Fibroblast of skin of right biceps (primary cell): ENCODE data around the gene DPH1.

Source experiments
- DNase-seq: peaks from one replicate; pipeline ENCODE4 v3.0.0-alpha.2; 2013

The DPH1 gene

DNA sequence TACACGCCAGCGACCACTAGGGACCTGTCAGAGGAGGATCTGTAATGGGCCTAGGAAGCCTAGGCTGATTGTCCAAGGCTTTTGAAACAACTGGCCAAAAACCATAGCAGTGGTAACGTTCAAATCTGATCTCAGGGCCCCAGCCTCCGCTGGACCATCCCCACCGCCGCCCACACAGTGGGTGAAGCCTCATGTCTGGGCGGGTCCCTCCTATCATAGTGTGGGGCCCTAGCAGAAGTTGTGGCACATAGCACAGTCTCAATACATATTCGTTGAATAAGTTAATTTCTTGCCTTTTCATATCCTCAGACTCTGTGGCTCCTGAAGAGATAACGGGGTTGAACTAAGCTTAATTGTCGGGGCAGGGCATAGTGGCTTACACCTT lies 818 bp downstream of the DPH1 start:
- no peak for DNase-seq

DNA sequence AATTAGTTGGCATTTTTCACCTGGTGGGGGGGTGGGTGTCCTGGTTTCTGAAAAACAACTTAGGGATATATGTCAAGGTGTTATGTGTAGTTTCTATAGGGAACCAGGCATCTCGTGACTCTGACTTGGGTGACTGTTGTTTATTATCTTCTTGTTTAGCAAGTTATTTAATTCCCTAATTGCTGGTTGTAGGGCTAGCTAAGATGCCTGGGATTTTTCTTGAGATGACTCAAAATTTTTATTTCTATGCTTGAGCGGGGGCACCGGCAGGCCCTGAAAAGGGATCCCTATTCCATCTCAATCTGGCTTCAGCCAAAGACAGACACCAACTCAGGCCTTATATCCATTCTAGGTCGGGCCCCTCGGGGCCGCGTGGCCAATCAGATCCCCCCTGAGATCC lies 3.2 kb downstream of the DPH1 start:
- peak; percentile 56 for DNase-seq

DNA sequence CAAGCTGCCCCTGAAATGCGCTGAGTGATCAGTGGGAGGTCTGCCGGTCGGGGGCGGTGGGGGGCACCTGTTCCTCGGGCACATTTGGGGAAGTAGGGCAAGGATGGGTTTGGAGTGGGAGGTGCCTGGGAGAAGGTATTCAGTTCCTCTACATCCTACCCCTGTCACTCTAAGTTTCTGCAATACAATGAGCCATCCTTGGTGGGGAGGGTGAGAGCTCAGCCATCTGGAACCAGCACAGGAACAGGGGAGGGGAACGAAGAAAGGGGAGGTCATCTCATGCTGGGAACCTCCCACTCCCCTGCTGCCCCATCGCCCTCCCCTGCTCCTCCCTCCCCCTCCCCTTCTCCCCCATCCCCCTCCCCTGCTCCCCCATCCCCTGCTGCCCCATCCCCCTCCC lies 4.2 kb downstream of the DPH1 start:
- peak; percentile 89 for DNase-seq

DNA sequence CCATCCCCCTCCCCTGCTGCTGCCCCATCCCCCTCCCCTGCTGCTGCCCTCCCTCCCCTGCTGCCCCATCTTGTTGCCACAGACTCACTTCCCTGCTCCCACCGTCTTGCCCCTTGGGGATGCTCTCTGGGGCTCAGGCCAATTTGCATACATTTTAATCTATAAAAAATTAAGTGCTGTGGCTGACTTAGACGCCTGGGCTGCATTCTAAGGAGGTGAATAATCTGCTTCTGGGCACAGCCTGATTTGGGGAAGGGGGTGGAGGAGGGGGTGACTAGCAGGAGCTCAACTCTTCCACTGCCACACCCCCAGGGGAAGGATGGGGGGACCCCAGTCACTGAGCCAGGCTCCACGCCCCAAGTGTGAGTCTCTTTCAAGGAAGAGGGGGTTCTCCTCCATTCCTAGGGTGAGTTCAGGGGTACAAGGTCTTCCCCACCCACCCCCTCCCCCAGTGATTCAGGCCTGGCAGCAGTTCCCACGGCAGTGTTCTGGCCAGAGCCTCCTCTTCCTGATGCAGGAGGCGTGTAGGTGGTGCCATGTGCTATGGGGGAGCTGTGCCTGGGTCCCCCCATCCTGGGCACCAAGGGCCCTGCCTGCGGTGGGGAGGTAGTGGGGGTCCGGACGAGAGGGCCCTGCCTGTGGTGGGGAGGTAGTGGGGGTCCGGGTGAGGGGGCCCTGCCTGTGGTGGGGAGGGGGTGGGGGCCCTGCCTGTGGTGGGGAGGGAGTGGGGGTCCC lies 5.0 kb downstream of the DPH1 start:
- DNase-seq: peak; percentile 99

DNA sequence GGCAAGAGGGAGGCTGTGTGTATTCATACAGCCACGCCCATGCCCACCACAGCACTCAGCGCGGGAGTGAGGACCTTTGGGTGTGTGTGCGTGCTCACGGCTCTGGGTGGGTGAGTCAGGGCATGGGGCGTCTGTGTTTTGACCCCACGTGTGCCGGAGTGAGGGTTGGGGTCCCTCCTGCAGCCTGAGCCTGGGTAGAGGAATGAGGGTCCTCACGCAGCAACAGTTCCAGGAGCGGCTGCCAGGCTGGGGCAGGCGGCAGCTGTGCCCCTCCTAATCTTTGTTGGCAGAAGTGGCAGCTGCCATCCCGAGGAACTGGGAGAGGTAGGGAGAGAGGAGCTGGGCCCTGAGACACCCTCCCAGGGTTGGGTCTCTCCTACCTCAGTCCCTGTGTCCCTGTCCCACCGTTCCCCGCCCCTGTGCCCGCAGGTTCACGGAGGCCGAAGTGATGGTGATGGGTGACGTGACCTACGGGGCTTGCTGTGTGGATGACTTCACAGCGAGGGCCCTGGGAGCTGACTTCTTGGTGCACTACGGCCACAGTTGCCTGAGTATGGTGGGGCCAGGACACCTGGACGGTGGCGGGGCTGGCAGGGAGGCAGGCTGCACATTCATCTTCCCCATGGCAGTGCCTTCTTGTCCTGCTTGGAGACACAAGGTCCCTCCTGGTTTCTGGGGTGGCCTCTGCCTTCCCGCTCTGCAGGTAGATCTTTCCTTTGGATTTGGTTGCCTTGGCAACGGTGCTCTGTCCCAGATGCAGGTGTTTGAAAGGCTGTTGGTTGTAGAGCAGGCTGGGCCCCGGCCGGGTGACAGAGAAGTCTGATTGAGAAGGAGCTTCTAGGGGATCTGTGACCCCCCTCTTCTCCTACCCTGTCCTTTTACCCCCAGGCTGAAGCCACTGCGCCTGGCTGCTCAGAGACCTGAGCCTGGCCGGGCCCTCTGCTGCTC lies 5.9 kb downstream of the DPH1 start:
- no peak for DNase-seq

DNA sequence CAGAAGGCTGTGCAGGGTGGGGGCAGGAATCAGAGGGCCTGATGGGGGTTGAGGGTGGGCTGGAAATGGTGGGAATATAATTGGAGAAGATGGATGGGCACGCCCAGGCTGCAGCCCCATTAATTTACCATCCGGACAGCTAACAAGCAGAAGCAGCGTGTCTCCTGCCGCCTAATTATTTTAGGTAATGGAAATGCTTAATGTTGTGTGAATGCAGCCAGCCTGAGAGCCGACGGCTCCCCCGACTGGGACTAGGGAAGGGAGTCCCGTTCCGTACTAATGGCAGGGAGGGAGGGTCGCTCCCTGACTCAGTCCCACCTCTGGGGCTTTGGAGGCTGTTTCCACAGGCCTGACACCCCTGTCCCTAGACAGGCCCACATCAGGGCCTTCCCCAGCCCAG lies 7.2 kb downstream of the DPH1 start:
- no peak for DNase-seq

DNA sequence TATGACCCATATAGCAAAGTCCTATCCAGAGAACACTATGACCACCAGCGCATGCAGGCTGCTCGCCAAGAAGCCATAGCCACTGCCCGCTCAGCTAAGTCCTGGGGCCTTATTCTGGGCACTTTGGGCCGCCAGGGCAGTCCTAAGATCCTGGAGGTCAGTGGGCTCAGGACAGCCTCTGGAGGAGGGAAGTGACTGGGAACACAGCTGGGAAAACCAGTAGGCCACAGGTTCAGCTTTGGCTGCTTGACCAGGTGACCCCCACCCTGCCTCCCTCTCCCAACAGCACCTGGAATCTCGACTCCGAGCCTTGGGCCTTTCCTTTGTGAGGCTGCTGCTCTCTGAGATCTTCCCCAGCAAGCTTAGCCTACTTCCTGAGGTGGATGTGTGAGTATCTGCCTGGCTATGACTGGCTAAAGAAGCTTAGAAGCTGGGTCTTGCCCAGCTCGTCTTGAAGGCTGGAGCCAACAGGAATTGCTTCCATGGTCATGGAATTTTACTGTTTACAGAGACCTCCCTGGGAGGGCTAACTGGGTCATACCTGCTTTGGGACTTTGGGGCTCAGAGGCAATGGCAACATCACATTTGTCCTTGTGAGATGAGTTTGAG lies 10.4 kb downstream of the DPH1 start:
- no peak for DNase-seq

DNA sequence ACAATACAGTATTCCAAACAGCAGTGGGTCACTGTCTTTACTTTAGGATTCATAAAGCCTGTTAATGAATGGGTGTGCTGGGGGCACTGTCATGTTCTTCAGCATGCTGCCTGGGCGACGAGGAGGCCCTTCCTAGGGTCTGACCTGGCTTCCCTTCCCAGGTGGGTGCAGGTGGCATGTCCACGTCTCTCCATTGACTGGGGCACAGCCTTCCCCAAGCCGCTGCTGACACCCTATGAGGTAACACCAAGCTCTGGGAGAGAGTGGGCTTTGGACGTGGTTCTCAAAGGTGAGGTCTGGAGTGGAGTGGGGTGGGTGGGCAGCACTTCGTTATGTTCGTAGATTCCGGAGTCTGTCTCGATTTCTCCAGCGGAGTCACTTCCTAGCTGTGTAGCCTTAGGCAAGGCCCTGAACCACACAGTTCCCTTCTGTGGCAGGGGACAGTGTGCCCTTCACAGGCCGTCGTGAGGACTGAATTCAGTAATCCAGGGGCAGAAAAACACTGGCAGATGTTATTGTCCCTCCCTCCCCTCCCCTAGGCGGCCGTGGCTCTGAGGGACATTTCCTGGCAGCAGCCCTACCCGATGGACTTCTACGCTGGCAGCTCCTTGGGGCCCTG lies 11.1 kb downstream of the DPH1 start:
- no peak for DNase-seq

DNA sequence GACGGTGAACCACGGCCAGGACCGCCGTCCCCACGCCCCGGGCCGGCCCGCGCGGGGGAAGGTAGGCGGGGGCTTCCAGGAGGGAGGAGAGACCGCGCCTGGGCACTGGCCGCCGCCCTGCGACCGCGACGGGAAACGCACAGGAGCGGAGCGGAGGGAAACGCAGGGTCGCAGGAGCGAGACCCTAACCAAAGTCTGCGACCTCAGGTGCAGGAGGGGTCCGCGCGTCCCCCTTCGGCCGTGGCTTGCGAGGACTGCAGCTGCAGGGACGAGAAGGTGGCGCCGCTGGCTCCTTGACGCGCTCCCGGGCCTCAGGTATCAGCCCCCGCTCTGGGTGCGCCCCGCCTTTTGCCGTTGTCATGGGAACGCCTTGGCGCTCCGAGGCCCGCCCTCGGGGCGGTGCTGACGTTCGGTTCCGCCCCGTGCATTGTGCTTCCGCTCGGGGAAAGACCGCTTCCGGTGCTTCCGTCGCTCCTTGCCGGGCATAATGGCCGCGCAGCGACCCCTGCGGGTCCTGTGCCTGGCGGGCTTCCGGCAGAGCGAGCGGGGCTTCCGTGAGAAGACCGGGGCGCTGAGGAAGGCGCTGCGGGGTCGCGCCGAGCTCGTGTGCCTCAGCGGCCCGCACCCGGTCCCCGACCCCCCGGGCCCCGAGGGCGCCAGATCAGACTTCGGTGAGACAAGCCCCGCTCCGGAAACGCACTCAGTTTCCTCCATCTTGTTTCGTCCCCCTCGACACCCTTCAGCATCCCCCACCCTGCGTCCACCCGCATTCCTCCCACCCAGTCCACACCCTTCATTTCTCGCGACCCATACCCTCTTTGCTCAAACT lies 11.8 kb downstream of the DPH1 start, which contains the start of gene OVCA2:
TSS of gene OVCA2 (plus strand) at position 462 of the 829 bp plus-strand sequence. CDS start at position 488, 26 bp downstream.
- peak; percentile 94 for DNase-seq

DNA sequence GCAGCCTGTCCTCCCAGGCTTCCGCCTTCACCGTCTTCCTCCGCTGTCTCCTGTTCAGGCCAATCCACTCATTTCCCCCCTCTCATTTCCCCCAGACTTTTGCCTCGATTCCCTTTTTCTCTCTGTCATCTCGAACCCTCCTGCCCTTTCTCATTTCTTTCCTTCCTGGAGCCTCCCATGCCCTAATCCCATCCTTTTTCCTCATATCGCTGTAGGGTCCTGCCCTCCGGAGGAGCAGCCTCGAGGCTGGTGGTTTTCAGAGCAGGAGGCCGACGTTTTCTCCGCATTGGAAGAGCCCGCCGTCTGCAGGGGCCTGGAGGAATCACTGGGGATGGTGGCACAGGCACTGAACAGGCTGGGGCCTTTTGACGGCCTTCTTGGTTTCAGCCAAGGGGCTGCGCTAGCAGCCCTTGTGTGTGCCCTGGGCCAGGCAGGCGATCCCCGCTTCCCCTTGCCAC lies 12.5 kb downstream of the DPH1 start:
- DNase-seq: peak; percentile 53

DNA sequence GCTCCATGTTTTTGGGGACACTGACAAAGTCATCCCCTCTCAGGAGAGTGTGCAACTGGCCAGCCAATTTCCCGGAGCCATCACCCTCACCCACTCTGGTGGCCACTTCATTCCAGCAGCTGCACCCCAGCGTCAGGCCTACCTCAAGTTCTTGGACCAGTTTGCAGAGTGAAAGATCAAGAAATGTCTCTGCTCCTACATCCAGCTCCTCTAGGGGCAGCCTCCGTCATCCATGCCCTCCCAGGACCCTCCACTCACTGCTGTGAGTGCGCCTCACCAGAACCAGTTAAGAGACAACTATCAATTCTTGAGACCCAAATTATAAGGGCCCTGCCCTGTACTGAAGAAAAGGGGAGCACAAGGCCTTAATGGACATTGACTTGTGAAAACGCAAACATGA lies 13.0 kb downstream of the DPH1 start:
- no peak for DNase-seq

DNA sequence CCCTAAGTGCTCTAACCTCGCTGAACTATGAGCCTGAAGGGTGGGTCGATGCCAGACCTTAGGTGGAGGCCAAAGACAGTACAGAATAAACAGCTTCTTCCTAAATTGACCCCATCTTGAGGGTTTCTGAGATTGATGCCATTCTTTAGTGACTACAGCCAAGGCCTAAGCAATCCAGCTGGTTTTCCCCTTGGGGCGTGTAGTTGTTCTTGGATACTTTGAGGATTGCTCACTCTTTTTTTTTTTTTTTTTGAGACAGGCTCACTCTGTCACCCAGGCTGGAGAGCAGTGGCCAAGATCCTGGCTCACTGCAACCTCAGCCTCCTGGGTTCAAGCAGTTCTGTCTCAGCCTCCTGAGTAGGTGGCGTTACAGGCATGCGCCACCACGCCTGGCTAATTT lies 13.8 kb downstream of the DPH1 start:
- DNase-seq: peak; percentile 72

DNA sequence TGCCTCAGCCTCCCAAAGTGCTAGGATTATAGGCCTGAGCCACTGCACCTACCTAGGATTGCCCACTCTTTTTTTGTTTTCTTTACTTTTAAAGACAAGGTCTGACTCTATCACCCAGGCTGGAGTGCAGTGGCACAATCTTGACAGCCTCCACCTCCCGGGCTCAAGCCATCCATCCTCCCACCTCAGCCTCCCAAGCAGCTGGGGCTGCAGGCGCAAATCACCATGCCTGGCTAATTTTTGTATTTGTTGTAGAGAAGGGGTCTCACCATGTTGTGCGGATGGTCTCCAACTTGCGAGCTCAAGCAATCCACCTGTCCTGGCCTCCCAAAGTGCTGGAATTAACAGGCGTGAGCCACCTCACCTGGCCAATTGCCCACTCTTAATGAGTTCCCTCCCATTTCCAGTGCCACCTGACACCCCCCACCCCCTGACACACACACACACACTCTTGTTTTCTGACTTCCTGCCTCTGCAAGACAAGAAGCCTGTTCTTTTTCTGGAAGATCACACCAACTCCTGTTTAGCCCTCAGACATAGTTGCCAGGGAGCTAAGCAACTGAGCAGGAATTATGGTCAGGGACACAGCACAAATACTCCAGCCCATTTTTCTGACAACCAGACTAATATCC lies 14.4 kb downstream of the DPH1 start:
- DNase-seq: no peak

DNA sequence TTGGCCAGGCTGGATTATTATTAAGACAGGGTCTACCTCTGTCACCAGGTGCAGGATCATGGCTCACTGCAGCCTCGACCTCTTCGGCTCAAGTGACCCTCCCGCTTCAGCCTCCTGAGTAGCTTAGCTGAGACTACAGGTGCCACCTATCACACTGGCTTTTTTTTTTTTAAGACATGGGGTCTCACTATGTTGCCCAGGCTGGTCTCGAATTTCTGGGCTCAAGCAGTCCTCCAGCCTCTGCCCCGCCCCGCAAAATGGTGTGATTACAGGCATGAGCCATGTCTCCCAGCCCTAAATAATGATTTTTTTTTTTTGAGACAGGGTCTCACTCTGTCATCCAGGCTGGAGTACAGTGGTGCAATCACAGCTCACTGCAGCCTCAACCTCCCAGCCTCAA lies 17.6 kb downstream of the DPH1 start:
- DNase-seq: no peak

DNA sequence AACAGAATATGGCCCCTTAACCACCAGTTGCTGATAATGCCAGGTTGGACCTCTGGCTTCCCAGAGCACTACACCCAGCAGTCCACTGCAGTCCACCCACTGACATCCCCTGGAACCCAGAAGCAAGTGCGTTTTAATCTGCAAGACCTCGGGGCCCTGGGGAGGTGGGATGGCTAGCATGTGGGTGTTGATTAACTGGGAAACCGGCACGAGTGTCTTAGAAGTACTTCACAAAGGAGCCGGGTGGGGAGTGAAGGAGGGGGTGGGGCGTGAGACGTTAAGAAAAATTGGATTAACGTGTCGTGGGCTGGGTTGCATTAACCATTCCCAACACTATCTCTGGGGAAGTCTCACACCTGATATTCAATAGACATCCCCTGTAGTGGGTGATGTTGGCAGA lies 18.9 kb downstream of the DPH1 start:
- no peak for DNase-seq

DNA sequence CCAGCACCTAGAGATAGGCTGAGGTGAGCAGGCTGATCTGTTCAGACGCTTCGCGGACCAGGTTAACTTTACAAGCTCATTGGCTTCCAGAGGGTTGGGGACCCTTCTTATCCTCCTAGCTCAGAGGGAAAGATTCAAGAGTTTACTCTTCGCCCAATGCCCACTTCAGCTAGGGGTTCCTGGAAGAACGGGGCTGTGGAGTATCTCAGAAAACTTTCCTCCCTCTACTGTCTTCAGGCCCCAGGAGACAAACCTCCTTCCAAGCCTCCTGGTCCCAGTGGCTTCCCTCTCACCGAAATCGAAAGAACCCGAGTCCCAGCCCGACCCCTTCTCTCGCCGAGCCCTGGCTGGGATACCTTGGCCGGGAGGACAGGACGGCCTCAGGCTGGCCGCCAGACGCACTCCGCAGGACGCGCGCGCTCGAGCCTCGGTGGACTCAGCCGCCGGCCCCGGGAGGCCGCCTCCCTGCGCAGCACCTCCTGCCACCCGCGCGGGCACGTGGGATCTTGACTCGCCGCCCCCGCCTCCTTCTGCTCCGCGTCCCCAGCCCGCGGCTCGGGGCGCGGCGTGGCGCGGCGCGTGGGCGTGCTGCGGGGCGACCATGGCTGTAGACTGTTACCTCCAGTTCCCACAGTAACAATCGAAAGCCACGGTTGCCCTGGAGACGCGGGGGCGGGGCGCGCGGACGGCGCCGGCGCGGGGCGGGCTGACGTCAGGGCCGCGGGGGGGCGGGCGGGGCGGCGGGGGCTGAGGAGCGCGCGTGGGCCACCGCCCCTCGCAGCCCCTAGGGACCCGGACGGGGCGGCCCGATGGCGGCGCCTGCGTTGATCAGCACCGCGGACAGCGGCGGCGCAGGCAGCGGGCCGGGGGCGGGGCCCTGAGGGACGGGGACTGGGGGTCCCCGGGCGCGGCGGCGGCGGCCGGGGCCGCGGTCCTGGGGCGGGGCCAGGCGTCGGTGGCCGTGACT lies 19.7 kb downstream of the DPH1 start:
- DNase-seq: peak; percentile 85

DNA sequence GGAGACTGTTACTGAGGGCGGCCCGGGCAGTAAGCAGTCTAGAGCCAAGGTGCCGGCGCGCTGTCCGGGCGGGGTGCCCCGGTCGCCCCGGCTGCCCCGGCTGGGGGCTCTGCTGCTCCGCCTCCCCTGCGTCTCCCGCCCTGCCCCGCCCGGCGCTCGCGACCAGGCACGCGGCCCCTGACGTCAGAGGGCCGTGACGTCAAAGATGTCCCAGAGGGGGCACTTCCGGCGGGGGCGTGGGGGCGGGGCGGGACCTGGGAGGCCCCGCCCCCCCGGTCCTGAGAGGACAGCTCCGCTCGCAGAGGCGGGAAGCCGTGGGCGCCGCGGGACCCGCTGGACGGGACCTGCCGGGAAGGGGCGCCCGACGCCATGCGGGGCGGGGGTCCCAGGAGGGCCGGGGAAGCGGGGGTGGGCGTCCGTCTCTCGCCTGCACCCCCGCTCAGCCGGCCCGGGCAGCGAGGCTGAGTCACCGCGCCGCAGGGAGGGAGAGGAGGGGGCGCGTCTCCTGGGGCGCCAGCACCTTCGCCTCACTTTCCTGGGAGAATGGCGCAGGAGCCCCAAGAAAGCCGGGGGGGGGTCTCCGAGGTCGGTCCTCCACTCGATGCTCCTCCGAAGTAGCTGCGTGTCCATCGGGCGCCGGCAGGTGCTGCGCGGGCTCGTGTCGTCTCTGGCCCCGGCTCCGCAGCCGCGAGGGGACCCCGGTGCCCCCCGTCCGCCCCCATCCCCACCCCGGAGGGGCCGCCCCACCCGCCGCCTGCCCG lies 20.5 kb downstream of the DPH1 start:
- DNase-seq: peak; percentile 81

DNA sequence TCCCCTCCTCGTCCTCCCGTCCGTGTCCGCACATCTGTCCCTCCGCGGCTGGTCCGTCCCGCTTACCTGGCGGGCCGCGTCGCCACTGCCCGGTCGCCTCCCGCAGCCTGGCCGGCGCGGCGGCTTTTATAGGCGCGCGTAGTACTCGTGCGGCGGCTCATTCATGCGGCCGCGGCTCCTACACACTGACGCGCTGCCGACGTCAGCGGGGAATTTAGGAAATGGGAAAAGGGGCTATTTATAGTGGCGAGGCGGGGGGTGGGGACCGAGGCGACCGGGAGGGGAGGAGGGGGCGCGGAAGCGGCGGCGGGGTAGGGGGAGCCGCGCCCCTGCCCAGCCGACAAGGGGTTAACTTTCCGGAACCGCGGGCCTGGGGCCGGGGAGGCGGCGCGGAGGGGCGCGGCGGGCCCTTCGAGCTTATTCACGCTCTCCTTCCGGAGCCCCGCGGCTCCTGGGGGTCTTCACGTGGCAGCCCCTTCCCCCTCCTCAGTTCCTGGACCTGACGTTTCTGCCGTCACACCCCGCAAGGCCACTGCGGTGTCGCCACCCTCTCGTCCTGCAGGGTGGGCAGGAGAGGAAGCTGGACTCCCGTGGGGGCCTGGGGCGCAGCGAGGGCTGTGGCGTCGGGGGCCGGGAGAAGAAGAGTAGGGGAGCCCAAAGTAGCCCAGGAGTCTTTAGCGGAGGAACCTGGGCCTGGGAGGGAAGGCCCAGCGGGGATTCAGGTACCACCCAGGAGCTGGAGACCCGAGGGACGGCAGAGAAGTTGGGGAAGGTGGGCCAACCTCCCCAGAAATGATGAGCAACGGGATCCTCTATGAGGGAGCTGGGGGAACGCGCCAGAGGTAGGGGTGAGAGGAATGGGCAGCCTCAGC lies 21.3 kb downstream of the DPH1 start:
- DNase-seq: peak; percentile 76
